Measurements from ENCODE around the gene ADD3.

- TF ChIP-seq CTCF (IDR thresholded peaks at IDR 0.05) (no peak), POLR2A (IDR thresholded peaks at IDR 0.05) (no peak)
Measured at GRCh38 chr10:110103921-110104461, 96.2 kb downstream of the ADD3 start.

All from ovary (tissue), 3 donors.